OCI-M2 (cell line): ENCODE results near the gene CCL2.

Experiments
- DNase-seq: peaks from one replicate; lab custom pipeline; 2025; ENCODE audit not compliant: unreplicated experiment; lab: John Stamatoyannopoulos, UW

CCL2 gene

DNA sequence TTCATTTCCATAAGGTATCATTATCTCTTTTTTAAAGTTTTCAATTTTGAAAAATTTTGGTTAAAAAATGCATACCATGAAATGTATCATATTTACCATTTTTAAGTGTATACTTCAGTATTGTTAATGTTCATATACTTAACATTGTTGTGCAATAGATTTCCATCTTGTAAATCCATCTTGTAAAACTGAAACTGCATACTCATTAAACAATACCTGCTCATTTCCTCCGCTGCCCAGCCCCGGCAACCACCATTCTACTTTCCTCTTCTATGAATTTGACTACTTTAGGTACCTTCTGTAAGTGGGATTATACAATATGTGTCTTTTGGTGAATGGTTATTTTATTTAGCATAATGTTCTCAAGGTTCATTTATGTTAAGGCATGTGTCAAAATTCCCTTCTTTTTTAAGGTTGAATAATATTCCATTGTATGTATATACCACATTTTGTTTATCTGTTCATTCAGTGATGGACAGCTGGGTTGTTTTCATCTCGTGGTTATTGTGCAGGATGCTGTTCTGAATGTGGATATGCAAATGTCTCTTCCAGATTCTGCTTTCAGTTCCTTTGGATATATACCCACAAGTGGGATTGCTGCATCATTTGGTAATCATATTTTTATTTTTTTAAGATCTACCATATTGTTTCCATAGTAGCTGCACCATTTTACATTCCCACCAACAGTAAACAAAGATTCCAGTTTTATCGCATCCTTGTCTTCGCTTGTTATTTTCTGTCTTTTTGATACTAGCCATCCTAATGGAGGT is 6.7 kb downstream of the CCL2 start:
- DNase-seq = no peak

DNA sequence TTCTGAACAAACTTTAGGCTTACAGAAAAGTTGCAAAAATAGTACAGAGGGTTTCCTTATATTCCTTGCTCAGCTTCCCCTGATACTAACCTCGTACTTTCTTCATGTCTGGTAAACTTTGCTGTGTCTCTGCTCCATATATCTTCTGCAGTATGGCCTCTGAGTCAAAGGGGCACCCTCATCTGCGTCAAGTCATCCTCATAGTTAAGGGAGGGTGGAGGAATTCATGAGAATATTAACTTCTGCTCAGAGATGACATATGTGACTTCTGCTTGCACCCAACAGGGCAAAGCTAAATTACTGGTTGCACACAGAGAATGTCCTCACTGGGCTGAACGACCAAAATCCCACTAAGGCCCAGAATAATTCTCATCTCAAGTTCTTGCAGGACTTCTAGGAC is 10.6 kb downstream of the CCL2 start:
- no peak for DNase-seq

DNA sequence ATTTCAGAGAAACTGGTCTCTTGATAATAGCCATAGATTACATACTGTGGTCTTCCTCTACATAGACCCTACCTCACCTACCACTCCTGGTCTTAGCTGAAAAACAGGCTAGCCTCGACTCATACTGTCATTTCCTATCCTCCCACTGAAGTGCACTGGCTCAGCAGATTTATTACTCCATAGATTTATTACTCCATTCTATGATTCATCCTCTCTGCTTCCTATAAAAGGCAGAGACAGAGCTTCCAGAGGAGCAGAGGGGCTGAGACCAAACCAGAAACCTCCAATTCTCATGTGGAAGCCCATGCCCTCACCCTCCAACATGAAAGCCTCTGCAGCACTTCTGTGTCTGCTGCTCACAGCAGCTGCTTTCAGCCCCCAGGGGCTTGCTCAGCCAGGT is 14.9 kb downstream of the CCL2 start, which contains the start of gene CCL7:
Gene CCL7, plus strand, starts transcription at position 253 of the 400 bp plus-strand sequence. Its CDS starts 70 bp downstream, at position 323.
- DNase-seq = no peak

DNA sequence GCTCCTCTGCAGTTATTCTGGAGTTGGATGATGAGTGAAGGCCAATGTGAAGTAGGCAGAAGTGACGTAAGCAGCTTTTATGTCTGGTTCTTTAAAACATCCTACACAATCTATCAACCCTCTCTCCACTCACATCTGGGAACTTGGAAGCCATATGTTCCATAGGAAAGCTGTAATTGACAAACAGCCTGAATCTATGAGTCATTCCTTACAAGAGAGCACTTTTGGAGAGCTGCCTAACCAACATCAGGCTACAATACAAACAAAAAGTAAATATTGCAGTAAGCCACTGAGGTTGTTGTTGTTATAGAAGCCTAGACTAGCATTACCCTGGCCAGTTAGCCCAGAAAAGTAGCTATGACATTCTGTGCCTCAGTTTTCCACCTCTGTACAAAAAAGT is 20.8 kb downstream of the CCL2 start:
- DNase-seq = no peak

DNA sequence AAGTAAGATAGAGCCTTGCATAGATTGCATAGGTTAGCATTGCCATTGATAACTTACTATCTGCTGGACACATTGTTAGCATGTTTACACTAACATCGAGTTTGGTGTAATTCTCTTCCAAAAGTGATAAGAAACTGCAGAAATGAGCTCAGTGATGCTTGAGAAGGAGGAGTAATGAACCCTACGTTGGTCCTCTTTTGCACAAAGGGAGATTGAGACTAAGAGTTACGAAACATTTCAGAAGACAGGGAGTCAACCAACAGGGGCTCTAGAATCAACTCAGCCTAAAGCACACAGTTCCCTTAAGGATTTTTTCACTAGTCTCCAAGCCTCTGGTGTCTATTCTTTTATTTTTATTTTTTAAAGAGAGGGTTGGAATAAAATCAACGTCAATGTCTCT is 21.7 kb downstream of the CCL2 start:
- DNase-seq = no peak

DNA sequence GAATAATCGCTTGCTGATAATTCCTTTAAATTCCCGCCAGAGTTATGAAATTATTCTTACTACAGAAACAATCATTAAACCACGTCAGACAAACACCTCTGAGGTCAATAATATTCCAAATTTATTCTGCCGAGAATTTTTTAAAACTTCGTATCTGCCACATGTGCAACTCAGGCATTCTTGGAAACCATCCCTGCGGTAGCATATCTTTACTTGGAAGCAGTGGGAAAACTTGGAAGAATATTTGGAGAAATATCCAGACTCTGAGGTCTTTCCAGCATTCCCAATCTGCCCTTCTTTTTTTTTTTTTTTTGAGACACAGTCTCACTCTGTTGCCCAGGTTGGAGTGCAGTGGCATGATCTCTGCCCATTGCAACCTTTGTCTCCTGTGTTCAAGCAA is 28.5 kb downstream of the CCL2 start:
- DNase-seq = no peak

DNA sequence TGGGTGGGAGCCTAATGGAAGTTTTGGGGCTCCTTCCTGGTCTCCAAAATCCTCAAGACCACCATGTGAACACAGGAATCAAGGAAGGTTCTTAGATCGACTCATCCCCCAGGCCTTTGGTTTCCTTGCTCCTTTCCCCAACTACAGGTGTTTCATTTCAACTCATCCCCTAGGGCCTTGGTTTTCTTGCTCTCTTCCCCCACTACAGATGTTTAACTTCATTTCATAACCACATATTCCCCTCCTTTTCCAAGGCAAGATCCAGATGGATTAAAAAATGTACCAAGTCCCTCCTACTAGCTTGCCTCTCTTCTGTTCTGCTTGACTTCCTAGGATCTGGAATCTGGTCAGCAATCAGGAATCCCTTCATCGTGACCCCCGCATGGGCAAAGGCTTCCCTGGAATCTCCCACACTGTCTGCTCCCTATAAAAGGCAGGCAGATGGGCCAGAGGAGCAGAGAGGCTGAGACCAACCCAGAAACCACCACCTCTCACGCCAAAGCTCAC is 30.3 kb downstream of the CCL2 start, which contains the start of gene CCL11:
Gene CCL11, plus strand, starts transcription at position 457 of the 507 bp plus-strand sequence. CDS start 67 bp downstream, outside the sequence.
- DNase-seq = no peak

DNA sequence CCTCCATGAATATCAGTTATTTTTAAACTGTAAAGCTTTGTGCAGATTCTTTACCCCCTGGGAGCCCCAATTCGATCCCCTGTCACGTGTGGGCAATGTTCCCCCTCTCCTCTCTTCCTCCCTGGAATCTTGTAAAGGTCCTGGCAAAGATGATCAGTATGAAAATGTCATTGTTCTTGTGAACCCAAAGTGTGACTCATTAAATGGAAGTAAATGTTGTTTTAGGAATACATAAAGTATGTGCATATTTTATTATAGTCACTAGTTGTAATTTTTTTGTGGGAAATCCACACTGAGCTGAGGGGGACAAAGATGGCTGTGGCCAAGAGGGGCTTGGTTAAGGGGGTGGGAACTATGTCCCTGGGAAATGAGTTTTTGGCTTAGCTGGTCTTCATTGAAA is 32.8 kb downstream of the CCL2 start:
- DNase-seq = no peak

DNA sequence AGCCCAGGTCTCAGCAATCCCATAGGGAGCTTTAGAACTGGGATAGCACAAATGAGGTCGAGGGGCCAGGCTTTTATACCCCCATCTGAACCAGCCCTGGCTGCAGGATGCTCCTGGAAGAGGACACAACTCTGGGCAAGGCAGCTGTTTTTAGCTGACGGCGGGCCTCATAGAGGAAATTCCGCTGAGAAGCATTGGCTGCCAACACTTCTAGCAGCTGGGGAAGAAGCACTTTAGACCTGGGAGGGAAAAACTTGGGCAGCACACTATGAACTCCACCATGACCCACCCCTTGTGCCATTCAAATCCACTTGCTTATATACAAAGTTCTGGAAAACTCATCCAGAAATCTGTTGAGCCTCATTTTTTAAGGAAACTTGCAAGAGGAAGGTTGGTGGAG is 35.5 kb downstream of the CCL2 start:
- DNase-seq = no peak

DNA sequence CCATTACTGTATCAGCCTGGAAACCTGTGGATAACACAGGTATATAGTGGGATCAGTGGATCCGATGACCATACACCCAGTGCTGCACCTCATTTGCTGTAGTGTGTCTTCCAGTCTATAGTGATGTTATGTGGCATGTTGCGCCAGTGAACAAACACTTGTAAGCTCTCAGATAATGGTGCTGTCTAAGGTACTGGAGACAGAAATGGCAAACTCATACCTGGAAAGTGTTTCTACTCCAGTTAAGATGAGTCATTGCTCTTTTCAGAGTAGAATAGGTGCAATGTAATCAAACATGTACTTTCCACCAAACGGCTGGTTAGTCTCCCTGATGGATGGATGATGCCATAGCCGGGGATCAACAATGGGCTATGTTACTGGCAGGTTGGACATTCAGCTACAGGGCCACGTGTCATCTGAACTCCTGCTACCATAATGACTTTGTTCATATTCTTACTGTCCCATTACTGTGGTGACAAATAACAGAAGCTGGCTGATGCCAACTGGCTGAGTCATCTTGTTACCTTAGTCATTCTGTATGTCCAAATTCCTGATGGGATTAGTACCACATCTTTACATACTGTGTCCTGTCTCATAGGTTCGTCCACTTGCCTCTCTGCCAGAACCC is 36.8 kb downstream of the CCL2 start:
- DNase-seq = no peak

DNA sequence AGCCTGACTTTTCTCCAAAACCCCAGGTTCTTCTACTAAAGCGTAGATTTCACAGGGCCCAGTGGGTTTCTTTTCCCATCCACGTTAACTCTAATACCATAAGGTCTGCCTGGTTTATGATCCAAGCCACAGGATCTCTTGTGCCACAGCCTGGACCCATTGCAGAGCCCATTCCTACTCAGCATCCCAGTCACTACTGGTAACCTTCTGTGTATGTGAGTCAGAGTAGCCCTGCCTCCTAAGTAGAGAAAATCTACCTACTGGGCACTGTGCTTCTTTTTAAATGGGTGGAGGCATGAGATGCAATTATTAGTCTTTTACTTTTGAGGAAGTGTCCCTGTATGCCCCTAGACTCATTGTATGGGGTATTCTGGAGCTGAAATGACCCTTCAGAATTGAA is 43.9 kb downstream of the CCL2 start:
- DNase-seq = no peak

DNA sequence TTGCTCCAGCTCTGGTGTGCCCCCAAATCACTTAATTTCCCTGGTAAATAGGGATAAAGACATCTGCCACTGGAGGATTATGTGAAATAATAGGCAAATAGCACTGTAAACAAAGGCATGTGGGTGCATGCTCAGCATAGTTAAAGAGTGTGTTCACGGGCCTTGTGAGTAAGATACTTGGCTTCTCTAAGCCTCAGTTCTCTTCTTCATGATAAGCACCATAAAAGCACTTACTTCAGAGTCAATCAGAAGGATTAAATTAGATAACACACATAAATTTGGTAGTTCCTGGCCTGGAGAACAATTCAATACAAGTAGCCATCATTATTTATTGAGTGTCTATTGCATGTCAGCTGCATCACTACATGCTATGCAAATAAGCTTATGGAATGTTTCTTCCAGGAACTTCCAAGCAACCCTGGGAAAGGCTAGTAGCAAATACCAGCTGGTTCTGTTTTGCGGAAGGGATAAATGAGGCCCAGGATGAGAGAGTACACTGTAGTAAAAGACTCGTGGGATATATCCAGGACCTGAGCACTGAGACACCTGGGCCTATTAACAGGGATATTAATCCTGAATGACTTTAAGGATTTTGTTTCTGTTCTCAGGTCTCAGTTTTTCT is 45.0 kb downstream of the CCL2 start:
- no peak for DNase-seq

DNA sequence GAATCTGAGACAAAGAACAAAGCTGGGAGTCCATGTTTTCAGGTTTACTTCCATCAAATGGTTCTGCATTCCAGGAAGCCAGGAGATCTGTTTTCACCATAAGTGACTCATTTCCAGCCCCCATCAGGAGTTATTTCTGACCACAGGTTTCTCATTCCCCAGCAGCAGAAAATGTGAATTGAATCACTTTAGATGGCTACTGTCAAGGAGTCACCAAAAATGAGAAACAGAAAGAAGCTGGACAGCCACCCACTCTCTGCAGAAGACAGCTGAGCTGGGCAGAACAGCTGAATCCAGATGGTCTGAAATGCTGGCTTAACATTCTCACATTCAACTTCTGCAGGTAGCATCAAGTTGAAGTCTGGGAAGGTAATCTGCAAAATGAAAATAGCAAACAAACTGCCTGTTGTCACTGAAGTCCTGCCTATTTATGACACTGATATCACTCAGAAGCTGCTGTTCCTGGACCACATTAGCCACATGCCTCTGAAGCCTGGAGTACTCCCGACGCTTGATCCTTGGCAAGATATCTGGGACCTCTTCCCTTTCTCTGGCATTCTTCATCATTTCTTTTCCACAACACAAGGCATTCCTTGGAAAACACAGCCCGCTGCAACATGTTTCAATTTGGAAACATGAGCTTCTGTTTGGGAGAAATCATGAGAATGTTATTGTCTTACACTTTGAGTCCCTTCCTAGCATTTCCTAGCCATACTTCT is 45.7 kb downstream of the CCL2 start:
- DNase-seq = no peak

DNA sequence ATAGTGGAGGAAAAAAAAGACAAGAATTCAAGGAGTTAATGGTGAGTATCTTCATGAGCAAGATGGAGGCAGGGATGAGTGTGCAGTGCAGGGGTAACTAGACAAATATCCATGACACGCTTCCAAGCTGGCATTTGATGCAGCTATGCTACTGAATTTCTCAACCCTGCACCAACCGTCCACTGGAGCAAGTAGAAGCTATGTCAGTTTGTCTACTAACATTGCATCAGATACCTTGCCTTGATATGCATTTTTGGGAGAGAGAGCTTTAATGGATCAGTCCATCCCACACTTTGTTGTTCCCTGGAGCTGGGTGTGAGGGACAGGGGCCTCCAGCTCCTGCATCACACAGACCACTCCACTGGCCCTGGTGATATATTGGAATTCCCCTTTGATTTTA is 46.9 kb downstream of the CCL2 start:
- DNase-seq = no peak

DNA sequence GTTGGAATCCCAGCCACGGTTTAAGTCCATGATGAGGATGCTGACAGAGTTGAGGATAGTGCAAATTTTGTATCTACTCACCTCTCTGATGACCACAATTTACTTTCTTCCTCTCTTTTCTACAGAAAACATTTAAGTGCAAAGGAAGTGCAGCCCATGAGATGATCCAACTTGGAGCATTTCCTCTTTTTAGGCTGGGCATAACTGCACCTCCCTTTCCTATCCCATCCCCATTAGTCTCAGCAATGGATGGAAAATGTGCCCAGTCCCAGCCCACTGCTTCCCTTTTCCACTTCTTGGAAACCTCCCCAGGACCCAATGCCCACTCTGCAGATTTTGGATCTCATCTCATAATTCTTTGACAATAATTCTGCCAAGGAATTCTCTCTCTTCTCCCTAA is 47.6 kb downstream of the CCL2 start:
- no peak for DNase-seq

DNA sequence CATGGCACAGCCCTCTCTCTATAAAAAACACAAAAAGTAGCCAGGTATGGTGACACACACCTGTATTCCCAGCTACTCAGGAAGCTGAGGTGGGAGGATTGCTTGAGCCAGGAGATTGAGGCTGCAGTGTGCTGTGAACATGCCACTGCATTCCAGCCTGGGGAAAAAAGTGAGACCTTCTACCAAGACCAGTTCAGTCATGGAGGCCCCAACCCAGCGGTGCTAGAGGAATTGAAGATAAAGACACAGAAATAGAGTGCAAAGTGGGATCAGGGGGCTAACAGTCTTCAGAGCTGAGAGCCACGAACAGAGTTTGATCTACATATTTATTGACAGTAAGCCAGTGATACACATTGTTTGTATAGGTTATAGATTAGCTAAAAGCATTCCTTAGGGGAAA is 48.5 kb downstream of the CCL2 start:
- no peak for DNase-seq

DNA sequence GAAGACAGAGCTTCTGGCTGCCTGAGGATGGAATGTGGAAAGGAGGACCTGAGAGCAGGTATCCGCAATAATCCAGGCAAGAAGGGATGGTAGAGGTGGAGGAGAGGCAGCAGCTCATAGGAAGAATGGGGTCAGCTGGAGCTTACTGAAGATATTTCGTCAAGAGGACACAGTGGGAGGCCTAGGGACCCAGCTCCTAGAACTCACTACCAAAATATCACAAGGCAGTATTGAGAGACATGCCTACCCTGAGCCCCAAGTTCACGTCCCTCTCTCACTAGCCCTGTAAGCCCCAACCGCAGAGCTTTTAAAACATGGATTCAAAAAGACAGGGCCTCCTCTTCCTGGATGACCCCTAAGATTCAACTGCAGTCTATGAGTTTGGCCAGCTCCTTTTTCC is 50.0 kb downstream of the CCL2 start:
- no peak for DNase-seq

DNA sequence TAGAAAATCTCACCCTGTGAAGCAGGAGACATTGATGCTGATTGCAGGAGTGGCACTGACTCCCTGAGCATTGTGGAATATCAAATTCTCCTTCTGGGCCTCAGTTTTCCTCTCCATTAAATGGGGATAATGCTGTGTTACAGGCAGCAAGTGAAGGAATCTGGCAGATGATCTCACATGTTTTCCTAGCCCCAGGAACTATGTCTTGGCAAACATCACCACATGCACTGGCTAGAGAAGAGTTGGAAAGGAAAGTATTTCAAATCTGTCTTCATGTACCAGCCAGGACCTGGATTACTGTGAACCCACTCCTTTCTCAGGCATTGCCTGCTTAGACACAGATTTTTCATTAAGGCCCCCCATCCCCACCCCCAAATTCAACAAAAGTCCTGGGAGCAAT is 50.5 kb downstream of the CCL2 start:
- DNase-seq = no peak

DNA sequence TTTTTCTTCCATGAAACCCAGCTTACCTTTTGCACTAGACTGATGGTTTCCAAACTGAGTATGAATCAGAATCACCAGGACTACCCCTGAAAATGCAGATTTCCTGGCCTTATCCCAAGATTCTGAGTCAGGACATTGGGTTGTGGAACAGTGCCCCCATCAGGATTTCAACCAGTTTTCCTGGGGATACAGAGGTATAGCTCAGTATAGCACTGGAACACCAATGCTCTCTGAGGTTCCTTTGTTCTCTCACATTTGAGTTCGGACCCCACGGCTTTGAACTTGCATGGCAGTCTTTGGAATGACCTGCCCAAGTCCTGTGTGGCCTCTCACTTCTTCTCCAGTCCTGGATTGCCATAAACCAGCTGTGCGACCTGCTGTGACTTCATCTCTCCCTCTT is 51.4 kb downstream of the CCL2 start:
- no peak for DNase-seq
